T follicular helper cell (primary cell): ENCODE measurements around the gene MST1.
A peak's percentile ranks its signal among the peaks of the same experiment; 100 is the strongest.

Experiments
- DNase-seq: peaks from one replicate; pipeline ENCODE4 v3.0.0-alpha.2; 2020; ENCODE audit warnings: low read depth

MST1 gene

GRCh38 chr3:49674497-49674983, 14.7 kb downstream of the MST1 start:
- DNase-seq: peak; percentile 11

- peak; percentile 95 for DNase-seq
Measured at GRCh38 chr3:49673715-49674496, 15.4 kb downstream of the MST1 start, which contains the start of gene APEH. Gene APEH (plus strand): TSS chr3:49674351. CDS start chr3:49674402, 51 bp downstream.

- no peak for DNase-seq
Measured at GRCh38 chr3:49673121-49673714, 16.1 kb downstream of the MST1 start.

GRCh38 chr3:49671291-49672288, 17.7 kb downstream of the MST1 start:
- peak; percentile 59 for DNase-seq

GRCh38 chr3:49670940-49671290, 18.4 kb downstream of the MST1 start:
- no peak for DNase-seq

- DNase-seq: no peak
Measured at GRCh38 chr3:49669352-49669751, 19.9 kb downstream of the MST1 start.

GRCh38 chr3:49668861-49669260, 20.4 kb downstream of the MST1 start:
- DNase-seq: no peak

GRCh38 chr3:49668414-49668797, 20.9 kb downstream of the MST1 start:
- no peak for DNase-seq

- DNase-seq: no peak
Measured at GRCh38 chr3:49667701-49668413, 21.4 kb downstream of the MST1 start.

- DNase-seq: no peak
Measured at GRCh38 chr3:49666592-49666991, 22.7 kb downstream of the MST1 start.

- no peak for DNase-seq
Measured at GRCh38 chr3:49665822-49666519, 23.3 kb downstream of the MST1 start.

- DNase-seq: no peak
Measured at GRCh38 chr3:49664300-49664699, 25.0 kb downstream of the MST1 start.

GRCh38 chr3:49663831-49664230, 25.4 kb downstream of the MST1 start:
- no peak for DNase-seq

GRCh38 chr3:49662720-49663413, 26.4 kb downstream of the MST1 start:
- no peak for DNase-seq

GRCh38 chr3:49662021-49662420, 27.3 kb downstream of the MST1 start:
- no peak for DNase-seq

- no peak for DNase-seq
Measured at GRCh38 chr3:49661281-49661680, 28.0 kb downstream of the MST1 start.

- DNase-seq: no peak
Measured at GRCh38 chr3:49659756-49660155, 29.5 kb downstream of the MST1 start.

- DNase-seq: no peak
Measured at GRCh38 chr3:49658711-49659110, 30.6 kb downstream of the MST1 start.

- DNase-seq: no peak
Measured at GRCh38 chr3:49657208-49657915, 31.9 kb downstream of the MST1 start.
